ENCODE measurements around the gene PTPMT1. TPM values are rescaled to one million over a fixed set of nuclear protein-coding genes. Genes with fewer than 3 reads are reported as not detected.
"Not testable (repeated sequence)": the region's sequence is repeated elsewhere in the genome, so short reads cannot be mapped to it uniquely, and the experiment has no call there.

The PTPMT1 gene, protein sequence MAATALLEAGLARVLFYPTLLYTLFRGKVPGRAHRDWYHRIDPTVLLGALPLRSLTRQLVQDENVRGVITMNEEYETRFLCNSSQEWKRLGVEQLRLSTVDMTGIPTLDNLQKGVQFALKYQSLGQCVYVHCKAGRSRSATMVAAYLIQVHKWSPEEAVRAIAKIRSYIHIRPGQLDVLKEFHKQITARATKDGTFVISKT
- total RNA-seq: 10 to 100 TPM; 47.1 to 54.7 (median 48.8) TPM

DNA sequence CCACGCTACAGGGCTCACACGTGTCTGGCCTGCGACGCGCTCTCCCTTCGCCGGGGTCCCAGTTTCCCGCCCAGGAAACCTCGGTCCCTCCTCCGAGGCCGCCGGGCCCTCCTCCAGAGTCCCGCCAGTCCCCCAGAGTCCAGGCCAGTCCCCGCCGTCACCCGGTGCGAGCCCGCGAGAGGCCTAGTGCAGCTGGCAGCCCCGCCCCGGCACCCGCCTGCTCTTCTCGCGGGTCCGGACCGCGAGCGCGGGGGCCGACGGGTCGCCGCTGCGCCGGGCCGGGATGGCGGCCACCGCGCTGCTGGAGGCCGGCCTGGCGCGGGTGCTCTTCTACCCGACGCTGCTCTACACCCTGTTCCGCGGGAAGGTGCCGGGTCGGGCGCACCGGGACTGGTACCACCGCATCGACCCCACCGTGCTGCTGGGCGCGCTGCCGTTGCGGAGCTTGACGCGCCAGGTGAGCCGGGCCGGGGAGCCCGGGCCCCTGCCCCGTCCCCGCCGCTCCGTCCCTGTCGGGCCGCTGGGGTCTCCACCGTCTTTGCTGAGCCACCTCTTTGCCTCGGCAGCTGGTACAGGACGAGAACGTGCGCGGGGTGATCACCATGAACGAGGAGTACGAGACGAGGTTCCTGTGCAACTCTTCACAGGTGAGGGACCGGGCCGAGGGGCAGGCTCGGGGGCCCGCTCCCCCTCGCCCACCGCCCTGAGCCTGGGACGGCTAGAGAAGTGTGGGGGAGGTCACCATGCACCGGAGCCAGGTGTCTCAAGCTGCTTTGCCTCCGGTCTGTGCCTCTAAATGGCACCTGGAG lies at the start of gene PTPMT1:
TSS of gene PTPMT1 (plus strand) at position 260 of the 809 bp plus-strand sequence. CDS start at position 284, 24 bp downstream.
- peaks cover 5% of the 10 kb centered on the region for H3K36me3 Mint-ChIP-seq (ENCODE audit: insufficient read depth)
- no peaks in the 10 kb centered on the region for H3K9me3 Mint-ChIP-seq
- peaks cover 13% of the 10 kb centered on the region for H3K4me1 Mint-ChIP-seq (ENCODE audit: low read depth)
- H3K4me3 Mint-ChIP-seq: peak within 1 kb of the TSS; percentile 84
- peak; percentile 55 for DNase-seq
- peak; percentile 93 to 96 for ATAC-seq
- H3K27me3 Mint-ChIP-seq (ENCODE audit: low read depth): no peaks in the 10 kb centered on the region

DNA sequence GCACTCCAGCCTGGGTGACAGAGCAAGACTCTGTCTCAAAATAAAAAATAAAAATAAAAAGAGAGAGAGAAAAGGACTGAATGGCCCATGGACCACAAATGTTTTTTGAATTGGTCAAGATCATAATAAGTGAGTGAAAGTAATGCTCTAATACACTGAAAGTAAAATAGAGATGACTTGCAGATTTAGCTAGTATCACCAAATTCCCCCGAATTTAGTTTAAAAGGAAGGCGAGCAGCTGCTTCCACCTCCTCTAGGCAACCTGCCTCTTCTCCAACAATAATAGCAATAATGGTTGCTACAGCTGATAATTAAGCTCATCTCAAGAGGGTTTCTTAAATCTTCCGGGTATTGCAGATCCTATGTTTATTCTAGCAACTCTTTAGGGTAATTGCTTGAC lies 49.2 kb upstream of the PTPMT1 start:
- no peaks in the 10 kb centered on the region for H3K9me3 Mint-ChIP-seq
- no peak overlapping the region for H3K4me3 Mint-ChIP-seq

DNA sequence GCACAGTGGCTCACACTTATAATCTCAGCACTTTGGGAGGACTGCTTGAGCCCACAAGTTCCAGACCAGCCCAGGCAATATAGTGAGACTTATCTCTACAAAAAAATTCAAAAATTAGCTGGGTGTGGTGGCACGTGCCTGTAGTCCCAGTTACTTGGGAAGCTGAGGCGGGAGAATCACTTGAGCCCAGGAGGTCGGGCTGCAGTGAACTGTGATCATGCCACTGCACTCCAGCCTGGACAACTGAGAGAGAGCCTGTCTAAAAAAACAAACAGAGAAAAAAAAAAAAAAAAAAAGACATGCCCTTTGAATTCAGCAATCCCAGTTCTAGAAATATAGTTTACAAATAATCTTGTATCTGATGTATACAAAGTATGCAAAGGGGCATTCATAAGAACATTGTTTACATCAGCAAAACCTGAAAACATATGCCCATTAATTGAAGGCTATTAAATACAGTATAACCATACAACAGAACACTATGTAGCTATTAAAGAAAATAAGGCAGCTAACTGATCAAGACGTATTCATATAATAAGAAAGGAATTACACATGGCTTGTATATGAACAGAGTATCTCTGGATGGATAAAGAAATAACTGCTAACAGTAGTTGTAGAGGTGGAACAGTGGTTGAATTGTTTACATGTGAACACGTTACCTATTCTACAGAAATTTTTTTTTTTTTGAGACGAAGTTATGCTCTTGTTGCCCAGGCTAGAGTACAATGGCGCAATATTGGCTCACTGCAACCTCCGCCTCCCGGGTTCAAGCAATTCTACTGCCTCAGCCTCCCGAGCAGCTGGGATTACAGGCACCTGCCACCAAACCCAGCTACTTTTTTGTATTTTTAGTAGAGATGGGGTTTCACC lies 48.2 kb upstream of the PTPMT1 start:
- H3K4me3 Mint-ChIP-seq: no peak overlapping the region
- peaks cover 17% of the 10 kb centered on the region for H3K36me3 Mint-ChIP-seq (ENCODE audit: insufficient read depth)
- H3K9me3 Mint-ChIP-seq: no peaks in the 10 kb centered on the region
- H3K4me1 Mint-ChIP-seq (ENCODE audit: low read depth): peaks cover 81% of the 10 kb centered on the region
- no peak for ATAC-seq
- H3K27me3 Mint-ChIP-seq (ENCODE audit: low read depth): no peaks in the 10 kb centered on the region
- no peak for DNase-seq

More for the DNA sequence above, 49.2 kb upstream of the PTPMT1 start:
- no peaks in the 10 kb centered on the region for H3K27me3 Mint-ChIP-seq (ENCODE audit: low read depth)
- no peak for ATAC-seq
- peaks cover 17% of the 10 kb centered on the region for H3K36me3 Mint-ChIP-seq (ENCODE audit: insufficient read depth)
- peaks cover 83% of the 10 kb centered on the region for H3K4me1 Mint-ChIP-seq (ENCODE audit: low read depth)
- no peak for DNase-seq

DNA sequence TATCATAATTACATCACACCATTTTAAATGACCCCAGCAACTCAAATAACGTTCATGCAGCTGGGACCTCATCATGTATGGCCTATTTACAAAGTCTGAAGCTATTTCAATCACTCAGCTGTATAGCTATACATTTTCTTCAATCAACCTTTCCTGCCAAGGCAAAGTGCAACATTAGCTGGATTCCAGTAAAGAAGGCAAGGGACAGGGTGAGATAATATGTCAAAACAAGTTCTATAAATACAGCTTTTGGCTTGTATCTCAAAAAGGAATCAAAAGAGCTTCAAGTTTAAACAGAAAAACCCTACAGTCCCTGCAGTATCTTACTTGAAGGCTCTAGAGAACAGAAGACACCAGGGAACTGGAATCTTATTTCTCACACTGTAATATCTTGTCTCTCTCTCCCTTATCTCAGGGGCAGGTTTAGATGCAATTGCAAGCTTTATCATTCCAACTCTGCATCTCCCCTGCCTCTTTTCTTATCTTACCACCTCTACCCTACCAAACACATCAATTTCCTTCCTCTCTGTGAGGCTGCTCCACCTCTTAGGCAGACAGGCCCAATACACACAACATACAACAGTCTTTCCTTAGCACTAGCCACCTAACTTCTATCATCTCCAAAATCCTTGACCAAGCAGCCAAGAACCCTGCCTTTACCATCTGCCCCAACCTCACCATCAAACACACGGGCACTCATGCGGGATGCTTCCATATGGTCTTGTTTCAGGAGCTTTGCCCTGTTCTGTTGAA lies 47.0 kb upstream of the PTPMT1 start:
- ATAC-seq: no peak
- H3K4me1 Mint-ChIP-seq (ENCODE audit: low read depth): peaks cover 76% of the 10 kb centered on the region
- no peak overlapping the region for H3K4me3 Mint-ChIP-seq
- DNase-seq: no peak
- peaks cover 17% of the 10 kb centered on the region for H3K36me3 Mint-ChIP-seq (ENCODE audit: insufficient read depth)
- no peaks in the 10 kb centered on the region for H3K9me3 Mint-ChIP-seq
- H3K27me3 Mint-ChIP-seq (ENCODE audit: low read depth): no peaks in the 10 kb centered on the region

DNA sequence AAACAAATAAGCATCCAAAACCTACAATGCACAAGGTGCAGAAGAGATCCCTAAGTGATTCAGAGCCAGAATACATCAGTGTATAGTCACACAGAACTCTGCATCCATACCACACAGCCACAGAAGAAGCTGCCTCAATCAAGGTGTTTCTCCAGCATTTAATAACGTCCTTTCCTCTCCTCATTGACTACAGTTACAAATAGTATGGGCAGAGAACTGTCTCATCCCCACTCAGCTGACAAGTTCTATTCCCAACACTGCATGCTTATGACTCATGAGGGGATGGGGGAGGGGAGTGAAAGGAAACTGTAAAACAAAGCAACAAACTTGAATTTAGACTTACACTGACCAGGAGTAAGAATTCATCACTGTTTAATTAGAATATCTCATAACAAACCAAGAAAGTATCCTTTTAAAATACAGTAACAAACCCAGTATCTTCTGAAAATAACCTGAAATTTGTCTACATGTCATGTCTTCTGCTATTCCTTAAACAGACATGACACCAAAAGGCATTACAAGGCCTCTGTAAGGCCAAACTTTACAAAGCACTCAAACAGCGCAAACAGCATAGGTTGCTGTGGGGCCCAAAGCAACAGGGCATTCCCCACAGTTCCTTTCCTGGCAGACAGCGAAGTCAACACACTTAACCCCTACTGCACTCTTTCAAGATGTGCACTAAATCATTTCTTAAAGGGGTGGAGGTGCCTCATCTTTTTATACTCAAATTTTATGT lies 41.7 kb upstream of the PTPMT1 start:
- H3K9me3 Mint-ChIP-seq: no peaks in the 10 kb centered on the region
- H3K36me3 Mint-ChIP-seq (ENCODE audit: insufficient read depth): peaks cover 12% of the 10 kb centered on the region
- H3K4me3 Mint-ChIP-seq: peak overlapping the region; percentile 65
- no peaks in the 10 kb centered on the region for H3K27me3 Mint-ChIP-seq (ENCODE audit: low read depth)
- DNase-seq (peak; percentile 32), ATAC-seq (peak; percentile 67 to 71)
- peaks cover 74% of the 10 kb centered on the region for H3K4me1 Mint-ChIP-seq (ENCODE audit: low read depth)

DNA sequence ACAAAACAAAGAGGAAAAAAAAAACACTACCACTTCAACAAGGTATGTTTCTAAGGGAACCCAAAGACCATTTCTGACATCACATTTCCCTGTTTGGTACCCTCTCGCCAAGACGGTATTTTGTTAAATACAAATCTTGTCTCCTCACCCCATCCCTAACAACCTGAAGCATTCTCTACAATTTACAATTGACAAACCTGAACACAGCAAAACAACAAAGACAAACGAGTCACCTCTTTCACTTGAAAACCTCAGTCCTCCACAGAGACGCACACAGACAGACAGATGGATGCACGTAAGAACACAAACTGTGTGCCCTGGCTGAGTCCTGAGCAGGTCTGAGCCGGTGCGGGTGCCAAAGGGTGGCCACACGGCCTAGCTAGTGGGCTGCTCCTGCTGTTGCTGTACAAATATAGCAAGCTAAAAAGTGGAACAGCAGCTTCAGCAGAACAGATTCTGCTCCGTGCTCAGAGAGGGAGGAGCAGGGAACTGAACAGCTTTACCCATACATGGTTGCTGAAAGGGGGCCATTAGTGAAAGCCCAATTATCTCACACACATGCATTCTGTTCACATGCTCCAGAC lies 41.0 kb upstream of the PTPMT1 start:
- Mint-ChIP-seq H3K27me3 (ENCODE audit: low read depth) (no peaks in the 10 kb centered on the region), H3K4me3 (peak overlapping the region; percentile 65), H3K9me3 (no peaks in the 10 kb centered on the region), H3K36me3 (ENCODE audit: insufficient read depth) (peaks cover 11% of the 10 kb centered on the region), H3K4me1 (ENCODE audit: low read depth) (peaks cover 68% of the 10 kb centered on the region)
- ATAC-seq: peak; percentile 60 to 61
- DNase-seq: no peak

DNA sequence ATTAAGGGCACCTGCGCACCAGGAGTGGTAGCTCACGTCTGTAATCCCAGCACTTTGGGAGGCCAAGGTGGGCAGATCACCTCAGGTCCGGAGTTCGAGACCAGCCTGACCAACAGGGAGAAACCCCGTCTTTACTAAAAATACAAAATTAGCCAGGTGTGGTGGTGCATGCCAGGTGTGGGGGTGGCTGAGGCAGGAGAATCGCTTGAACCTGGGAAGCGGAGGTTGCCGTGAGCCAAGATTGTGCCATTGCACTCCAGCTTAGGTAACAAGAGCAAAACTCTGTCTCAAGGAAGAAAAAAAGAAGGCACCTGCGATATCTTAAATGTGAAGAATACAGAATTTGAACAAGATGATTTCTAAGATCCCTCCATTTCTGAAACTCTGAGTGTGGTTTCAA lies 39.4 kb upstream of the PTPMT1 start:
- not testable (repeated sequence) for H3K27me3 Mint-ChIP-seq (ENCODE audit: low read depth); H3K4me3 Mint-ChIP-seq; ATAC-seq; DNase-seq; H3K9me3 Mint-ChIP-seq
- H3K36me3 Mint-ChIP-seq (ENCODE audit: insufficient read depth): peaks cover 13% of the 10 kb centered on the region
- peaks cover 67% of the 10 kb centered on the region for H3K4me1 Mint-ChIP-seq (ENCODE audit: low read depth)

DNA sequence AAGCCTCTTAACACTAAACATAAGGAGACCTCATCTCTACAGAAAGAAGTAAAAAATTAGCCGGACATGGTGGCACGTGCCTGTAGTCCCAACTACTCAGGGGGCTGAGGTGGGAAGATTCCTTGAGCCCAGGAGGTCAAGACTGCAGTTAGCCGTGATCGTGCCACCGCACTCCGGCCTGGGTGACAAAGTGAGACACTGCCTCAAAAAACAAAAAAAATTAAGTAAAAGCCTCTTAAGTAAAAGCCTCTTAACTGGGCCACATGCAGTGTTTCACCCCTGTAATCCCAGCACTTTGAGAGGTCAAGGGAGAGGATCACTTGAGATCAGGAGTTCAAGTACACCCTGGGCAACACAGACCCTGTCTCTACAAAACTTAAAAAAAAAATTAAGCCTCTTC lies 38.2 kb upstream of the PTPMT1 start:
- no peak for ATAC-seq
- Mint-ChIP-seq H3K9me3 (no peaks in the 10 kb centered on the region), H3K36me3 (ENCODE audit: insufficient read depth) (peaks cover 15% of the 10 kb centered on the region)

DNA sequence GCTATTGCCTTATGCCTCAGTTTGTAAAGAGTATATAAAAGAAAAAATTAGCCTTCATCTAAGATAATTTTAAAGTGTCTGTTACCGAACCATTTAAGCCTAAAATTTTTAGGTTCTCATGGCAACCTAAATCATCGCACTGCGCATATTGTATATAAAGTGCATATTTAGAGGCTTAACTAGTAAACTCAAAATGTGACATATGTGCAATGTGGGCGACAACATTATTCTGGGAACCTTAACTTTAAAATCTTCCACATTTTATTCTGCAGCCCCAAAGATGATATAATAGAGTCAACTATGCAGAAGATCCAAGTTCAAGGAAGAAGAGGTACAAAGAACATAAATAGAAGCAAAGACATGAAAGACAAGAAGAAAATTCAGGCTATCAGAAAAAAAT lies 35.4 kb upstream of the PTPMT1 start:
- Mint-ChIP-seq H3K4me3 (no peak overlapping the region), H3K27me3 (ENCODE audit: low read depth) (no peaks in the 10 kb centered on the region), H3K36me3 (ENCODE audit: insufficient read depth) (peaks cover 15% of the 10 kb centered on the region), H3K9me3 (no peaks in the 10 kb centered on the region), H3K4me1 (ENCODE audit: low read depth) (peaks cover 59% of the 10 kb centered on the region)
- no peak for ATAC-seq
- DNase-seq: no peak

More for the DNA sequence above, 38.2 kb upstream of the PTPMT1 start:
- Mint-ChIP-seq H3K4me3 (no peak overlapping the region), H3K4me1 (ENCODE audit: low read depth) (peaks cover 68% of the 10 kb centered on the region), H3K27me3 (ENCODE audit: low read depth) (no peaks in the 10 kb centered on the region)
- DNase-seq: no peak

DNA sequence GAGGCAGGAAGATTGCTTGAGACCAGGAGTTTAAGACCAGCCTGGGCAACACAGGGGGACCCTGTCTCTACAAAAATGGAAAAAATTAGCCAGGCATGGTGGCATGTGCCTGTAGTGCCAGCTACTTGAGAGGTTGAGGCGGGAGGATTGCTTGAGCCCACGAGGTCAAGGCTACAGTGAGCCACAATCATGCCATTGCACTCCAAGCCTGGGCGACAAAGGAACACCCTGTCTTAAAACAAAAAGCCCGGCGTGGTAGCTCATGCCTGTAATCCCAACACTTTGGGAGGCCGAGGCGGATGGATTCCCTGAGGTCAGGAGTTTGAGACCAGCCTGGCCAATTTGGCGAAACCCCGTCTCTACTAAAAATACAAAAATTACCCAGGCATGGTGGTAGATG lies 34.7 kb upstream of the PTPMT1 start:
- Mint-ChIP-seq H3K36me3 (ENCODE audit: insufficient read depth) (peaks cover 14% of the 10 kb centered on the region), H3K4me1 (ENCODE audit: low read depth) (peaks cover 56% of the 10 kb centered on the region)
- H3K4me3 Mint-ChIP-seq; H3K27me3 Mint-ChIP-seq (ENCODE audit: low read depth); DNase-seq; ATAC-seq; H3K9me3 Mint-ChIP-seq: not testable (repeated sequence)

DNA sequence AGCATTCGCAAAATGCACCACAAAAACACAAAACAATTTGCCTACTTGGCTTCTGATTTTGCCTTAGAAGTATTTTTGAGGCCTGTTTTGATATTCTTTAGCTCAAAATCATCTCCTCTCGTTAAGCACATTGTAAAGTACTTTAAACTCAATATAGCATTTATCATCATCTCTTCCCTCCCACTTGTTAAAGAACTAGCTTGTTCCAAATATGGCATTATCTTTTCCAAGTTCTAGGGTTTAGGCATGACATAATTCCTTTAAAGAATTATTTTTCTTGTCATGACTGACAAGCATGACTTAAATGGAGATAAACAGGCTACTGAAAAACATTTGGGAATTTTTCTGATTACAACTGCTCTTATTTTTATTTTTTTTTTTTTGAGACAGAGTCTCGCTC lies 33.7 kb upstream of the PTPMT1 start:
- H3K36me3 Mint-ChIP-seq (ENCODE audit: insufficient read depth): peaks cover 15% of the 10 kb centered on the region
- no peaks in the 10 kb centered on the region for H3K9me3 Mint-ChIP-seq
- ATAC-seq (no peak), DNase-seq (no peak)
- H3K4me3 Mint-ChIP-seq: no peak overlapping the region
- H3K4me1 Mint-ChIP-seq (ENCODE audit: low read depth): peaks cover 50% of the 10 kb centered on the region
- no peaks in the 10 kb centered on the region for H3K27me3 Mint-ChIP-seq (ENCODE audit: low read depth)

DNA sequence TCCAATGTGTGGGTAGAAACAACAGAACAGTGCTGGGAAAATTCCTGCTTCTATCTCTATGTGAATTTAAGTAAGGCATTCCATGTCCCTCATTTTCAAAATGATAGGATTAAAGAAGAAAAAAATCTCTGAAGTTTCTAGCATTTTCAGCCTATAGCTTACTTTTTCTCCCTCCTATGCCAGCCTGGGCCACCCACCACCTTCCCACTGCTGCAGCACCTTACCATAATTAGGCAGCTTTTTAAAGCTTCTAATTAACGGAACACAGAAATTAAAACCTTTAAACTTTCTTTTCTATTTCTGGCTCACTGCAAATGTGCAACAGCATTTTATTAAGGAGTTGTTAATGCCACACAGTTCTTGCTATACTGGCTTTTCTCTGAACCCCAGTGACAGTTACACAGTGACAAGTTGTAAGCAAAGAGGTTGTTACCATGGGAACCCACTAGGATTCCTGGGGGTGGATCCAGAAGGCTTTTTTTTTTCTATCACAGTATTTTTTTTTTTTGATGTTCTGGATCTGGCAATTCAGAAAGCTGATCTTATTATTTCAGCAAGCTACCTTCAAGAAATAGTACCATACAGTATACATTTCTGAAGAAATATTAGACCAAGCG lies 32.7 kb upstream of the PTPMT1 start:
- DNase-seq (no peak), ATAC-seq (no peak)
- no peaks in the 10 kb centered on the region for H3K9me3 Mint-ChIP-seq
- no peak overlapping the region for H3K4me3 Mint-ChIP-seq
- peaks cover 47% of the 10 kb centered on the region for H3K4me1 Mint-ChIP-seq (ENCODE audit: low read depth)
- no peaks in the 10 kb centered on the region for H3K27me3 Mint-ChIP-seq (ENCODE audit: low read depth)
- peaks cover 15% of the 10 kb centered on the region for H3K36me3 Mint-ChIP-seq (ENCODE audit: insufficient read depth)
